K562 (cell line): ENCODE measurements around the gene CCNA1. TPM values are rescaled to one million over a fixed set of nuclear protein-coding genes. Genes with fewer than 3 reads are reported as not detected.

ENCODE experiments used
- ATAC-seq: fragments of 200-7000 bp; cut with Tn5 transposase; 3 replicates; pipeline ENCODE4 v1.9.1; 2020; ENCODE audit warnings: moderate library complexity
- BruUV-seq: library from RNA; stranded (reverse); fragments of 400-500 nt; replicated peaks from 2 replicates; lab custom pipeline; 2021; lab: Mats Ljungman, UMichigan
- CTCF ChIA-PET: fragments of 300-600 bp; formaldehyde crosslinking; extraction: SDS; loops from one replicate; lab custom pipeline; 2021; ENCODE audit warnings: low intra/inter-chr PET ratio; lab: Yijun Ruan, JAX
- POLR2A ChIA-PET: fragments of 300-600, 350-650 bp; sonication (Branson Sonifier 250); formaldehyde crosslinking; extraction: SDS; loops from one replicate; lab custom pipeline; 2021; ENCODE audit warnings: antibody characterized with exemption, inconsistent platforms; lab: Yijun Ruan, JAX
- DNase-seq, 4 experiments: peaks; one replicate each; pipeline versions ENCODE4 v3.0.0 to v3.0.0-alpha.2; 2011 to 2018; ENCODE audit warnings: low spot score in 3 of 4, mixed read lengths in 3 of 4; ENCODE audit errors: extremely low read depth in 1 of 4
- FAIRE-seq: peaks from 2 replicates; lab custom pipeline; 2011; peaks lifted over from hg19 to GRCh38; lab: Jason Lieb, UNC
- H2AFZ ChIP-seq: 2 replicates; pipeline ENCODE4 v1.6.0; 2011; ENCODE audit warnings: low read depth, low read length, control low read depth, inconsistent platforms
- H3K27ac ChIP-seq: fragments of 200-600 bp; 3 replicates; pipeline ENCODE4 v1.8.0; 2011; ENCODE audit warnings: low read depth, mild to moderate bottlenecking, control low read depth, inconsistent platforms, low read length, moderate library complexity, mixed read lengths; ENCODE audit errors: extremely low read depth
- H3K27me3 ChIP-seq, 2 experiments: fragments of 300-600 bp in 1 of 2; 2 replicates in 1 of 2; 3 replicates in 1 of 2; pipeline versions ENCODE4 v1.6.0 to v1.8.0; 2011; ENCODE audit warnings: inconsistent platforms in 2 of 2, low read length in 2 of 2, mild to moderate bottlenecking in 1 of 2, mixed read lengths in 1 of 2, moderate library complexity in 1 of 2; ENCODE audit not compliant: control insufficient read depth in 2 of 2, insufficient read depth in 2 of 2
- H3K36me3 ChIP-seq: fragments of 300-600 bp; 3 replicates; pipeline ENCODE4 v1.8.0; 2011; ENCODE audit warnings: mild to moderate bottlenecking, low read length, inconsistent platforms; ENCODE audit not compliant: control insufficient read depth, insufficient read depth
- H3K4me1 ChIP-seq, 2 experiments: fragments of 200-600 bp in 1 of 2; replicated peaks in 1 of 2; 2 replicates in 1 of 2; 3 replicates in 1 of 2; pipeline versions ENCODE4 v1.5.1 to v1.8.0; 2011; ENCODE audit warnings: inconsistent platforms in 2 of 2, low read length in 2 of 2, mild to moderate bottlenecking in 1 of 2, mixed read lengths in 1 of 2, moderate library complexity in 1 of 2; ENCODE audit not compliant: control insufficient read depth in 2 of 2, insufficient read depth in 2 of 2
- H3K4me2 ChIP-seq: 2 replicates; pipeline ENCODE4 v1.6.1; 2011; ENCODE audit warnings: low read length, control low read depth, inconsistent platforms, mixed read lengths; ENCODE audit not compliant: insufficient read depth
- H3K4me3 ChIP-seq: fragments of 200-600 bp; sonication (generic), shearing (Covaris generic); 2 replicates; pipeline ENCODE4 v1.5.1; 2016; ENCODE audit warnings: control low read depth, inconsistent platforms
- H3K79me2 ChIP-seq: fragments of 200-600 bp; 3 replicates; pipeline ENCODE4 v1.8.0; 2011; ENCODE audit warnings: low read length, inconsistent platforms; ENCODE audit not compliant: control insufficient read depth, insufficient read depth
- H3K9ac ChIP-seq, 2 experiments: 2 replicates each; pipeline versions ENCODE4 v1.6.0 to v1.6.1; 2011; ENCODE audit warnings: low read depth in 2 of 2, low read length in 2 of 2, control low read depth in 1 of 2, inconsistent platforms in 1 of 2, mild to moderate bottlenecking in 1 of 2, mixed read lengths in 1 of 2; ENCODE audit not compliant: insufficient read depth in 1 of 2
- H3K9me1 ChIP-seq: one replicate; pipeline ENCODE4 v1.6.0; 2011; ENCODE audit warnings: inconsistent platforms, mild to moderate bottlenecking, low read length, moderate library complexity; ENCODE audit not compliant: control insufficient read depth, insufficient read depth
- H3K9me3 ChIP-seq: replicated peaks from 2 replicates; pipeline ENCODE4 v1.5.1; 2011; ENCODE audit warnings: low read depth, low read length, inconsistent platforms; ENCODE audit not compliant: control insufficient read depth, insufficient read depth
- H4K20me1 ChIP-seq: replicated peaks from 2 replicates; pipeline ENCODE4 v1.6.1; 2011; ENCODE audit warnings: low read length, inconsistent platforms, mixed read lengths; ENCODE audit not compliant: control insufficient read depth, insufficient read depth
- TEAD4 ChIP-seq, 2 experiments: sonication (generic) in 1 of 2; formaldehyde crosslinking in 1 of 2; IDR thresholded peaks; 2 replicates each; pipeline versions ENCODE4 v1.6.1 to v1.8.0; 2012 to 2022; ENCODE audit warnings: borderline replicate concordance in 1 of 2, inconsistent platforms in 1 of 2, low read length in 1 of 2, mild to moderate bottlenecking in 1 of 2, missing genetic modification reagents in 1 of 2
- ZBTB9 ChIP-seq: fragments of 450-650 bp; formaldehyde crosslinking; IDR thresholded peaks from 2 replicates; pipeline ENCODE4 v1.4.0; 2020; ENCODE audit warnings: mild to moderate bottlenecking, moderate library complexity
- ZNF3 ChIP-seq: fragments of 250-450 bp; sonication (Bioruptor Pico); IDR thresholded peaks from 2 replicates; pipeline ENCODE4 v1.5.0; 2021; ENCODE audit warnings: mild to moderate bottlenecking, moderate library complexity
- WGBS: fragments of 100-300 bp; shearing (Covaris generic); methylation state at CpG from one replicate; pipeline ENCODE4 v1.1.6; 2016; ENCODE audit warnings: low coverage, mixed read lengths; ENCODE audit not compliant: insufficient coverage; ENCODE audit errors: missing lambda C conversion rate; 5-methylcytosine and 5-hydroxymethylcytosine counted together
- in situ Hi-C: fragments of 300-500 bp; cut with MboI; formaldehyde crosslinking; loops from 4 replicates; pipeline ENCODE4 v1.15.0; 2018; ENCODE audit warnings: inconsistent platforms, mixed read lengths
- intact Hi-C: fragments of 100-400 bp; cut with micrococcal nuclease; formaldehyde crosslinking; loops from 2 replicates; pipeline ENCODE4 v1.14.2; 2022
- polyA plus RNA-seq, 8 experiments: library from polyadenylated mRNA; depleted of rRNA in 4 of 8; stranded (reverse) in 5 of 8; unstranded in 3 of 8; fragments of >200 nt; fragmentation: Nextera tagmentation in 2 of 8; fragmentation: Illumina TruSeq in 1 of 8; extraction: Ambion mirVana in 2 of 8; extraction: Trizol in 1 of 8; gene quantifications; 2 replicates each; pipeline versions ENCODE4 v1.2.1 to v1.2.3, GENCODE V29; 2011 to 2014; ENCODE audit warnings: inconsistent platforms in 1 of 8, missing spikeins in 1 of 8
- total RNA-seq, 7 experiments: library from RNA; depleted of rRNA in 6 of 7; stranded (reverse); fragments of >200 nt in 6 of 7; fragmentation: Illumina TruSeq in 2 of 7; extraction: Trizol in 2 of 7; gene quantifications; 2 replicates each; pipeline versions ENCODE4 v1.2.1 to v1.2.3, GENCODE V29; 2011 to 2021; ENCODE audit warnings: low replicate concordance in 1 of 7

The CCNA1 gene
- total and polyA plus RNA-seq, 9 of the 15 experiments (the other 6 are each of a cell fraction or from before 2014, with no cell fraction given), result 0.08 TPM; not detected in 8

- no peak for TF ChIP-seq TEAD4 (IDR thresholded peaks at IDR 0.05; ENCODE audit: low read length)
- no peak for TF ChIP-seq TEAD4 (CRISPR knock-in tag; IDR thresholded peaks at IDR 0.05; ENCODE audit: borderline replicate concordance)
Observed at GRCh38 chr13:36413161-36413560, 19.1 kb upstream of the CCNA1 start (continued).

- Histone ChIP-seq H3K27me3 (no peaks in the 10 kb centered on the region), H3K4me2 (no peak overlapping the region), H2AFZ (no peak overlapping the region), H3K9me1 (no peaks in the 10 kb centered on the region), H3K36me3 (no peaks in the 10 kb centered on the region), H3K4me3 (no peak overlapping the region), H3K27ac (no peak overlapping the region), H3K9me3 (no peaks in the 10 kb centered on the region), H3K9ac (no peak overlapping the region), H3K79me2 (no peaks in the 10 kb centered on the region), H3K4me1 (no peaks in the 10 kb centered on the region), H4K20me1 (no peaks in the 10 kb centered on the region)
- no peak for FAIRE-seq
- no peak for TF ChIP-seq ZNF3 (CRISPR knock-in tag)
- TF ChIP-seq ZBTB9 (CRISPR knock-in tag), result no peak
- ChIA-PET CTCF (no interaction called here), POLR2A (no interaction called here)
- BruUV-seq, result no TSS peak
- intact Hi-C loops, result no loop called here
- no peak for DNase-seq
- 0% methylated on average over 3 of the region's 3 CpGs for WGBS
- in situ Hi-C loops, result loop anchor here (25.0 kb wide), 2 partner anchors 423 to 427 kb away; no protein-coding TSS in a partner anchor
- ATAC-seq, result no peak
Observed at GRCh38 chr13:36414461-36414860, 17.8 kb upstream of the CCNA1 start.
